Omental fat pad (tissue), 4 donors: ENCODE data around the gene ADGRG7. TPM values are rescaled to one million over a fixed set of nuclear protein-coding genes. Genes with fewer than 3 reads are reported as not detected.
"Not testable (repeated sequence)": the region's sequence is repeated elsewhere in the genome, so short reads cannot be mapped to it uniquely, and the experiment has no call there.

Experiments
- ATAC-seq: fragments of 150-250 bp; one replicate; pipeline ENCODE4 v1.9.1; 2016; ENCODE audit warnings: mild to moderate bottlenecking, moderate library complexity; ENCODE audit not compliant: low FRiP score
- DNase-seq: peaks from one replicate; pipeline ENCODE4 v3.0.0-alpha.2; 2019; ENCODE audit warnings: low spot score
- total RNA-seq, 4 donors: library from RNA; depleted of rRNA; stranded (reverse); fragments of >200 nt; gene quantifications; one replicate each; pipeline ENCODE4 v1.1.0, GENCODE V29; 2016
- TF ChIP-seq, protein P1 (sequence below), 3 donors: fragments of 450-650 bp; IDR thresholded peaks; one replicate each; pipeline ENCODE4 v1.5.1; 2016 to 2017; ENCODE audit warnings: antibody characterized with exemption in 3 of 3, mild to moderate bottlenecking in 3 of 3, moderate library complexity in 2 of 3

ADGRG7 gene
- total RNA-seq, 4 donors from 2014 or later: not detected

DNA sequence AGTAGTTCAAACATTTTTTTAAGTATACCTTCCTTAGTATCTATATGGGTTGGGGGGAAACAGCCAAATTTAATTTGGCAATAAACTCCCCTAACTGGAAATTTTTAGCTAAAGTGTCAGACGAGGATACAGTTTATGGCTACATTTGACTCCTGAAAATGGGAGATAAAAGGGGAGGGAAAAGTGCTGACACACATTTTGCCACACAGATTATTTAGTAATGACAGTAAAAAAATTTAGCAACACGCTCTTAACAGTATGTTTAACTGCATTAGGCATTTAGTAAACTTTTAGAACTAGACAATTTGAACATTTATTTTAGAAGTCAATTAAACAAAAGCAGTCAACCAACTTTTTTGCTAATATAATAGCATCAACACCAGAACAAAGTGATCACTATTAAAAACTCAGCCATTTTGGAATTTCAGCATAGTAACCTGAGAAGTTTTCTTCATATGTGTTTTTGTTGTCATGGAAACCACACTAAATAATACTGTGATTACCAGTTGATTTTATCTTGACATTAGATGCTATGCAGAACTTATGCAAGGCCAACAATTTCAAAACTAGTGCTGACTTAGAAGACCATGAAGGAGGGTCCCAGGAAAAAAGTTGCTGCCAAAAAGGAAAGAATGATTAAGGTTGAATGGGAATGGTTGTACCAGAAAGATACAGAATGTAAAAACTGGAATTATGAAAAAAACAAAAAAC is 52.9 kb downstream of the ADGRG7 start:
- peak; percentile 77 for ATAC-seq
- no peak for DNase-seq
- TF ChIP-seq, protein P1, sequence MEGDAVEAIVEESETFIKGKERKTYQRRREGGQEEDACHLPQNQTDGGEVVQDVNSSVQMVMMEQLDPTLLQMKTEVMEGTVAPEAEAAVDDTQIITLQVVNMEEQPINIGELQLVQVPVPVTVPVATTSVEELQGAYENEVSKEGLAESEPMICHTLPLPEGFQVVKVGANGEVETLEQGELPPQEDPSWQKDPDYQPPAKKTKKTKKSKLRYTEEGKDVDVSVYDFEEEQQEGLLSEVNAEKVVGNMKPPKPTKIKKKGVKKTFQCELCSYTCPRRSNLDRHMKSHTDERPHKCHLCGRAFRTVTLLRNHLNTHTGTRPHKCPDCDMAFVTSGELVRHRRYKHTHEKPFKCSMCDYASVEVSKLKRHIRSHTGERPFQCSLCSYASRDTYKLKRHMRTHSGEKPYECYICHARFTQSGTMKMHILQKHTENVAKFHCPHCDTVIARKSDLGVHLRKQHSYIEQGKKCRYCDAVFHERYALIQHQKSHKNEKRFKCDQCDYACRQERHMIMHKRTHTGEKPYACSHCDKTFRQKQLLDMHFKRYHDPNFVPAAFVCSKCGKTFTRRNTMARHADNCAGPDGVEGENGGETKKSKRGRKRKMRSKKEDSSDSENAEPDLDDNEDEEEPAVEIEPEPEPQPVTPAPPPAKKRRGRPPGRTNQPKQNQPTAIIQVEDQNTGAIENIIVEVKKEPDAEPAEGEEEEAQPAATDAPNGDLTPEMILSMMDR (IDR thresholded peaks at IDR 0.05): no peak

DNA sequence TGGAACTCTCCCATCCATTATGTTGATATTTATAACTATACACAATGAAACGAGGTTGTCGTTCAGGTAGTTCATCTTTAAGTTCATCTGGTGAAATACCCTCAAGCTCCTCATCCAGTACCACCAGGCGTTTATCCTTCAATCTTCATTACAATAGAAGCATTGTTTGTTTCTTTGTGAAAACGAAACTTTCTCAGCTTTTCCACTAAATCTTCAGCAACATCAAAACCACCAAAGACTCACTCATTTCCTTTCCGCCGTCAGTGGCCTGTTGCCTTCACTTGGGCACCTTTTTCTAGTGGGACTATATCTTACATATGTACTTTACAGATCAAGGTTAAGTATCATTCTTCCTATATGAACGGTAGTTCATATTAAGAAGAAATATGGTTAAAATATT is 55.8 kb downstream of the ADGRG7 start:
- TF ChIP-seq, protein P1 (IDR thresholded peaks at IDR 0.05): no peak
- DNase-seq: no peak
- ATAC-seq: no peak

DNA sequence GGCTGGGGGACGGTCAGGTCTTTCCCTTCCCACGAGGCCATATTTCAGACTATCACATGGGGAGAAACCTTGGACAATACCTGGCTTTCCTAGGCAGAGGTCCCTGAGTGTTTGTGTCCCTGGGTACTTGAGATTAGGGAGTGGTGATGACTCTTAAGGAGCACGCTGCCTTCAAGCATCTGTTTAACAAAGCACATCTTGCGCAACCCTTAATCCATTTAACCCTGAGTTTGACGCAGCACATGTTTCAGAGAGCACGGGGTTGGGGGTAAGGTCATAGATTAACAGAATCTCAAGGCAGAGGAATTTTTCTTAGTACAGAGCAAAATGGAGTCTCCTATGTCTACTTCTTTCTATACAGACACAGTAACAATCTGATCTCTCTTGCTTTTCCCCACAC is 57.3 kb downstream of the ADGRG7 start:
- not testable (repeated sequence) for ATAC-seq, DNase-seq

DNA sequence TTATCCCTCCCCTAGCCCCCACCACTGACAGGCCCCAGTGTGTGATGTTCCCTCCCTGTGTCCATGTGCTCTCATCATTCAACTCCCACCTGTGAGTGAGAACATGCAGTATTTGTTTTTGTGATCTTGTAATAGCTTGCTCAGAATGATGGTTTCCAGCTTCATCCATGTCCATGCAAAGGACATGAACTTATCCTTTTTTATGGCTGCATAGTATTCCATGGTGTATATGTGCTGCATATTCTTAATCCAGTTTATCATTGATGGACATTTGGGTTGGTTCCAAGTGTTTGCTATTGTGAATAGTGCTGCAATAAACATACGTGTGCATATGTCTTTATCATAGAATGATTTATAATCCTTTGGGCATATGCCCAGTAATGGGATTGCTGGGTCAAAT is 57.9 kb downstream of the ADGRG7 start:
- DNase-seq, ATAC-seq: not testable (repeated sequence)

DNA sequence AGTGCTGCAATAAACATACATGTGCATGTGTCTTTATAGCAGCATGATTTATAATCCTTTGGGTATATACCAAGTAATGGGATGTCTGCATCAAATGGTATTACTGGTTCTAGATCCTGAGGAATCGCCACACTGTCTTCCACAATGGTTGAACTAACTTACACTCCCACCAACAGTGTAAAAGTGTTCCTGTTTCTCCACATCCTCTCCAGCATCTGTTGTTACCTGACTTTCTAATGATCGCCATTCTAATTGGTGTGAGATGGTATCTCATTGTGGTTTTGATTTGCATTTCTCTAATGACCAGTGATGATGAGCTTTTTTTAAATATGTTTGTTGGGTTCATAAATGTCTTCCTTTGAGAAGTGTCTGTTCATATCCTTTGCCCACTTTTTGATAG is 61.6 kb downstream of the ADGRG7 start:
- ATAC-seq, DNase-seq: not testable (repeated sequence)

DNA sequence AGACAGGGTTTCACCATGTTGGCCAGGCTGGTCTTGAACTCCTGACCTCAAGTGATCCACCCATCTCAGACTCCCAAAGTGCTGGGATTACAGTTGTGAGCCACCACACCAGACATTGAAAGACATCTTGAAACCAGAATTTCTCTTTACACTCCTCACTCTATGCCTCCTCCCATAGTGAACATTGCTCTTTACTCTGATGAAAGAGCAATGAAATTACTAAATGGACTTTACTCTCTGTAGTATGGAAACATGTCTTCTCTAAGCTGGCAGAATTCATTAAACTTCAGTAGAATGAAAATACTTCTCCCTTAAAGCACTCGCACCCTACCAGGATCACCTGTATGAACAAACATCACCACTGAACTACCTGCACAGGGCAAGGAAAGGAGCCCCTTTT is 72.1 kb downstream of the ADGRG7 start:
- DNase-seq: no peak
- ATAC-seq: no peak
- TF ChIP-seq, protein P1 (IDR thresholded peaks at IDR 0.05): no peak

DNA sequence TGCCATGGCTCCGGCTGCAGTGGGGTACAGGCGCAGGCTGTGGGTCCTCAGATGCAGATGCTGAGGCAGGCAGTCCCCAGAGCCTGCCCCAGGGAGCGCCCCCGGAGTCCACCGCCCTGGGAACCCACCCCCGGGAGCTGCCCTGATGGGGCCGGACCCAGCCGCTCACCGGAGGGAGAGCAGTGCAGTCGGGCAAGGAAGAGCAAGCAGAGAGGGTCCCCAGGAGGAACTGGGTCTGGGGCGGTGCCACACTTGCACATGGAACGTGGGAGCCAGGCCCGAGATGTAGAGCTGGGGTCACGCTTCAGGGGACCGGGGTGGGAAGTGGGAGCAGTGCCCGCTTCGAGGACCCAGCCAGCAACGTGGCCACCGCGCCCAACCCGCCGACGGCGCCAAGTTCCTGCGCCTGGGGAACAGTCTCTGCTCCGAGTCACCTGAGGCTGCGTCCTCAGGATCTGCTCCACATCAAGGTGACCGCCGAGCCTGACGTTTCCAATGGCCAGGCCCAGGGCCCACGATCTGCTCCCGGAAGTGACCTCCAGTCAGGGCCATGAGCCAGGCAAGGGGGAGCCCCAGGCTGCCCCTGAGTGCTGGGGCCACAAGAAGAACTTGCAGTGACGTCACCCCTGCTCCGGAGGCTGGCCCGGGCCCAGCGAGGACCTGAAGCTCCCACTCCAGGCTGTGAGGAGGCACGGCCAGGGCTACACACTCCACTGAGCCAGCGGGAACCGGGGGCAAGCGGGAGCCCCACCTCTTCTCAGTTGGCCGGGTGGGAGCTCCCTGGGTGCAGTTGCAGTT is 72.9 kb downstream of the ADGRG7 start:
- DNase-seq (no peak), ATAC-seq (peak; percentile 23)
- TF ChIP-seq, protein P1 (IDR thresholded peaks at IDR 0.05): no peak

DNA sequence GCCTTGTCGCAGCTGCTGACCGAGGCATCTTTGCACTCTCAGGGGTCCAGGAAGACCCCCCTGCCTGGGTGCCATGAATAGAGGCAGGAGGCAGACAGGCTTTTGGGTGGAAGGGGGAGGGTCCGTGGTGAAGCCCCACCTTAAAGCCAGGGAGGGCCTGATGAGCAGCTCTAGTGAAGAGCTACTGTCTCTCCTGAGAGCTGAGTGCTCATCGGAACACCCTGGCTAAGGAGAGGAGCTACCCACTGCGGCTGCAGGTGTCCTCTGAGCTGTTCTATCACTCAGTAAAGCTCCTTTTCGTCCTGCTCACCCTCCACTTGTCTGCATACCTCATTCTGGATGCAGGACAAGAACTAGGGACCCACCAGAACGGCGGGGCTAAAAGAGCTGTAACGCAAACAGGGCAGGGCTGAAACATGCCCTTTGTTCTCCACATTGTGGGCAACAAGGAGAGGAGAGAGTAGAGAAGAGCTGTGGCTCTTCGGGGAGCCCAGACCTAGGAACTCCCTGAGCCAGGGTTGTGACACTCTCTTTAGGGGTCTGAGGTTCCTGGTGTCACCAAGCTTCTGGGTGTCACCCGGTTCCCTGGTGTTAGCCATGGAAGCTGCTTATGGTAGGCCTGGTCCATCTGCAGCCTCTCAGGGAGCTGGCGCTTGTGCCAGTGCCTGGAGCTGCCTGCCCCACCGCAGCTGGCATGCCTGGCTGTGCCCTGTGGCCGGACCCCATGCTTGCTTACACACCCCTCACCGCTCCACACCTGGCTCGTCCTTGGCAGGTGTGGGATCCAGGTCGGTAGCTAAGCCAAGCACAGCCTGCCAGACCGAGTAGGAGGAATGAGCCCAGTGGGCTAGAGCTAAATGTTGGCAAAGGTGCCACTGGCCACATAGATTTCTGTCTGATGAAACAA is 73.7 kb downstream of the ADGRG7 start:
- DNase-seq (no peak), ATAC-seq (no peak)
- TF ChIP-seq, protein P1 (IDR thresholded peaks at IDR 0.05): no peak
